C4-2B (cell line): ENCODE data around the gene OR8B12.

ENCODE experiments used
- CTCF ChIP-seq: fragments of 450-650 bp; conservative IDR thresholded peaks from 2 replicates; pipeline ENCODE4 v1.5.1; 2017; ENCODE audit warnings: mild to moderate bottlenecking
- ZFX ChIP-seq: fragments of 450-650 bp; IDR thresholded peaks from 2 replicates; pipeline ENCODE4 v1.6.1; 2017

- no peak for TF ChIP-seq CTCF
- no peak for TF ChIP-seq ZFX
Measured at GRCh38 chr11:124499711-124500110, 43.7 kb downstream of the OR8B12 start.
